Stomach (tissue), 4 donors: ENCODE results near the gene MBD3L3.
"Not testable (repeated sequence)": the region's sequence is repeated elsewhere in the genome, so short reads cannot be mapped to it uniquely, and the experiment has no call there.

Experiments used
- EP300 ChIP-seq: sonication (generic); formaldehyde crosslinking; IDR thresholded peaks from one replicate; pipeline ENCODE4 v1.6.1; 2017; ENCODE audit warnings: antibody characterized with exemption
- POLR2A ChIP-seq, 4 donors: fragments of 450-650 bp; IDR thresholded peaks; one replicate each; pipeline ENCODE4 v1.6.1; 2016; ENCODE audit warnings: antibody characterized with exemption in 4 of 4, control low read depth in 2 of 4, mild to moderate bottlenecking in 1 of 4, moderate library complexity in 1 of 4
- POLR2AphosphoS5 ChIP-seq, 3 donors: sonication (generic); formaldehyde crosslinking; IDR thresholded peaks; one replicate each; pipeline ENCODE4 v1.6.1; 2016; ENCODE audit warnings: antibody characterized with exemption in 3 of 3
- TF ChIP-seq, protein P1 (sequence below), 7 experiments: fragments of 450-650 bp in 4 of 7; fragments of 200-600 bp in 3 of 7; sonication (generic) in 3 of 7; IDR thresholded peaks; one replicate each; pipeline ENCODE4 v1.5.1; 2016 to 2019; ENCODE audit warnings: antibody characterized with exemption in 7 of 7, control low read depth in 2 of 7, mild to moderate bottlenecking in 1 of 7

DNA sequence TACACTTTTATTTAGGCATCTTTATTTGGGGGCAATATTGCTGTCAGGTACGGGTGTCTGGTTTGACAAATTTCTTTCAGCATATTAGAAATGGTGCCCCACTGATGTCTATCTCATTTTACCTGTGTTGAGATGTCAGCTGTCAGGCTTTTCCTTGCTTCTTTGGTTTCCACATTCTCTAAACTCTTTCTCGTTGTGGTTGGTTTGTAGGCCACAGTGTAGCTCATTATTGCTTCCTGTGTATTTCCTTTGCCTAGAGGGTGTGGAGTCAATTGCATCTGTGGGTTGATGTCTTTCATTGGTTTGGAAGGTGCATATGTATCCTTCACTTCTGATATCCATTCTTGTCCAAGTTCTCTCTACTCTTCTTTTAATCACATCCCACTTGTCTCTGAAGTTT lies 1.5 kb upstream of the MBD3L3 start:
- not testable (repeated sequence) for TF ChIP-seq POLR2A (IDR thresholded peaks at IDR 0.05); EP300; POLR2AphosphoS5 (IDR thresholded peaks at IDR 0.05)
- TF ChIP-seq, protein P1, sequence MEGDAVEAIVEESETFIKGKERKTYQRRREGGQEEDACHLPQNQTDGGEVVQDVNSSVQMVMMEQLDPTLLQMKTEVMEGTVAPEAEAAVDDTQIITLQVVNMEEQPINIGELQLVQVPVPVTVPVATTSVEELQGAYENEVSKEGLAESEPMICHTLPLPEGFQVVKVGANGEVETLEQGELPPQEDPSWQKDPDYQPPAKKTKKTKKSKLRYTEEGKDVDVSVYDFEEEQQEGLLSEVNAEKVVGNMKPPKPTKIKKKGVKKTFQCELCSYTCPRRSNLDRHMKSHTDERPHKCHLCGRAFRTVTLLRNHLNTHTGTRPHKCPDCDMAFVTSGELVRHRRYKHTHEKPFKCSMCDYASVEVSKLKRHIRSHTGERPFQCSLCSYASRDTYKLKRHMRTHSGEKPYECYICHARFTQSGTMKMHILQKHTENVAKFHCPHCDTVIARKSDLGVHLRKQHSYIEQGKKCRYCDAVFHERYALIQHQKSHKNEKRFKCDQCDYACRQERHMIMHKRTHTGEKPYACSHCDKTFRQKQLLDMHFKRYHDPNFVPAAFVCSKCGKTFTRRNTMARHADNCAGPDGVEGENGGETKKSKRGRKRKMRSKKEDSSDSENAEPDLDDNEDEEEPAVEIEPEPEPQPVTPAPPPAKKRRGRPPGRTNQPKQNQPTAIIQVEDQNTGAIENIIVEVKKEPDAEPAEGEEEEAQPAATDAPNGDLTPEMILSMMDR (IDR thresholded peaks at IDR 0.05): not testable (repeated sequence)
